Gastrocnemius medialis (tissue), 4 donors: ENCODE results near the gene APOL5.

Source experiments
- POLR2A ChIP-seq, 2 donors: fragments of 450-650 bp; IDR thresholded peaks; one replicate each; pipeline ENCODE4 v1.6.1; 2017; ENCODE audit warnings: antibody characterized with exemption in 2 of 2, mild to moderate bottlenecking in 2 of 2, moderate library complexity in 2 of 2
- TF ChIP-seq, protein P1 (sequence below), 5 experiments: fragments of 450-650 bp in 3 of 5; fragments of 200-600 bp in 2 of 5; sonication (generic) in 2 of 5; IDR thresholded peaks in 4 of 5; conservative IDR thresholded peaks in 1 of 5; 1 replicate in 4 of 5; 2 replicates in 1 of 5; pipeline ENCODE4 v1.5.1; 2016 to 2019; ENCODE audit warnings: antibody characterized with exemption in 5 of 5, mild to moderate bottlenecking in 3 of 5, moderate library complexity in 3 of 5

DNA sequence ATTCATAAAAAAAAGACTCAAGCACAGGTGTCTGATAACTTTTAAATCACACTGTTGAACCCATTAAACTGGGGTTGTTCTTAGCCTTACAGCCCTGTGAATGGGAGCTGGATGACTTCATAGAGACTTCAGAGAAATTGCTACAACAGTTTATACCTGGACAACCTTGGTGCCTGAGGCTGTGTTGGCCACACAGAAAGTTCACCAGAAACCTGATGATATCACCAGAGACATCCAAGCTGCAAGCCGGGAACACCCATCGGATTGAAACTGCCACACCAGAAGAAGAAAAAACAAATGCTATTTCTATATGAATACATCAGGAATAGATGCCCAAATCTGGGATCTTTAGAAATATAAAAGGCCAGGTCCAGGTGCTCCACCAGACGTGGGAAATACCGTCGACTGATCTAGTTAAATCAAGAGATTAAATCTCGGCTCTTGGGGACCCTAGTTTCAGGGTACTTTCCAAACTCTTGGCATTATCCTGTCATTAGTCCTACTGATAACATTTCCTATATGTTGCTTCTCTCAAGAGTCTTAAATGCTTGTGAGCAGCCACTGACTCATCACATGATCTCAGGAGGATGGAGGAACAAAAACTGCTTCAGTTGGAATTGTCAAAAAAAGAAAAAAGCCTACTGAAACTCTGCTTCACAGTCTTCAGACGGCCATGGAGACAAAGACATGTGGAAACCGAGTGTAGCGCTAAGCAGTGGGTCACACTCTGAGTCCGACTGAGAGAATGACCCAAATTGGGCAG, 28.6 kb upstream of the APOL5 start:
- TF ChIP-seq, protein P1, sequence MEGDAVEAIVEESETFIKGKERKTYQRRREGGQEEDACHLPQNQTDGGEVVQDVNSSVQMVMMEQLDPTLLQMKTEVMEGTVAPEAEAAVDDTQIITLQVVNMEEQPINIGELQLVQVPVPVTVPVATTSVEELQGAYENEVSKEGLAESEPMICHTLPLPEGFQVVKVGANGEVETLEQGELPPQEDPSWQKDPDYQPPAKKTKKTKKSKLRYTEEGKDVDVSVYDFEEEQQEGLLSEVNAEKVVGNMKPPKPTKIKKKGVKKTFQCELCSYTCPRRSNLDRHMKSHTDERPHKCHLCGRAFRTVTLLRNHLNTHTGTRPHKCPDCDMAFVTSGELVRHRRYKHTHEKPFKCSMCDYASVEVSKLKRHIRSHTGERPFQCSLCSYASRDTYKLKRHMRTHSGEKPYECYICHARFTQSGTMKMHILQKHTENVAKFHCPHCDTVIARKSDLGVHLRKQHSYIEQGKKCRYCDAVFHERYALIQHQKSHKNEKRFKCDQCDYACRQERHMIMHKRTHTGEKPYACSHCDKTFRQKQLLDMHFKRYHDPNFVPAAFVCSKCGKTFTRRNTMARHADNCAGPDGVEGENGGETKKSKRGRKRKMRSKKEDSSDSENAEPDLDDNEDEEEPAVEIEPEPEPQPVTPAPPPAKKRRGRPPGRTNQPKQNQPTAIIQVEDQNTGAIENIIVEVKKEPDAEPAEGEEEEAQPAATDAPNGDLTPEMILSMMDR (IDR thresholded peaks at IDR 0.05 in 4 of 5, conservative IDR thresholded peaks at IDR 0.05 in 1 of 5) = no peak
- no peak for TF ChIP-seq POLR2A (IDR thresholded peaks at IDR 0.05)
